ENCODE measurements around the gene RPS28. TPM values are rescaled to one million over a fixed set of nuclear protein-coding genes. Genes with fewer than 3 reads are reported as not detected.
"Not testable (repeated sequence)": the region's sequence is repeated elsewhere in the genome, so short reads cannot be mapped to it uniquely, and the experiment has no call there.

RPS28 gene
- total RNA-seq, 1 experiment from 2014 or later, result 1,515 TPM

DNA sequence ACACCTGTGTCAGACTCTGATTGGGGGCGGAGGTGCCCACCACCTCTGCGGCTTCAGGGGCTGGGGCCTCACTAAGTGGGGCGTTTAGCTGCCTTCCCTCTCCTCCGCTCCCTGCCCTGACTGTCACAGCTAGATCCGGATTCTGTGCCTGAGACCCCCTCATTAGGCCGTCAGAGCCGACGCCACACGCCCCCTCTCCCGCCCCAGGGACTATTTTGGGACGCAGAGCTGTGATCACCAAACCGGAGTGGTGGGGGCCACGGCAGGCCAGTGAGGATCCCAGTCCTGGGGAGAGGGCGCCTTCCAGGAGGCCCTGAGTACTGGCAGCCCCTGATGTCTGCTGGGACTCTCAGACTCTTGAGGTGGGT, 21.0 kb downstream of the RPS28 start:
- Histone ChIP-seq H3K9me3 (no peaks in the 10 kb centered on the region), H3K4me1 (peaks cover 10% of the 10 kb centered on the region), H3K27me3 (replicated peaks; ENCODE audit: control insufficient read depth, insufficient read depth, low read length) (no peaks in the 10 kb centered on the region), H3K4me3 (ENCODE audit: low read depth, low read length) (no peak overlapping the region), H3K36me3 (ENCODE audit: control insufficient read depth, insufficient read depth, low read length) (no peaks in the 10 kb centered on the region)
- no TSS peak for BruUV-seq (replicated peaks)
- no peaks in the 10 kb centered on the region for H3K4me1 Mint-ChIP-seq (ENCODE audit: low read depth, unreplicated experiment)
- CTCF ChIA-PET, result interaction anchor here (0.6 kb wide), 1 partner anchor 123 kb away, joined by 3 read pairs; no protein-coding TSS in a partner anchor
- H3K27ac Mint-ChIP-seq (ENCODE audit: unreplicated experiment), result no peak overlapping the region
- H3K9me3 Mint-ChIP-seq (ENCODE audit: unreplicated experiment), result no peaks in the 10 kb centered on the region
- TF ChIP-seq, protein P1, sequence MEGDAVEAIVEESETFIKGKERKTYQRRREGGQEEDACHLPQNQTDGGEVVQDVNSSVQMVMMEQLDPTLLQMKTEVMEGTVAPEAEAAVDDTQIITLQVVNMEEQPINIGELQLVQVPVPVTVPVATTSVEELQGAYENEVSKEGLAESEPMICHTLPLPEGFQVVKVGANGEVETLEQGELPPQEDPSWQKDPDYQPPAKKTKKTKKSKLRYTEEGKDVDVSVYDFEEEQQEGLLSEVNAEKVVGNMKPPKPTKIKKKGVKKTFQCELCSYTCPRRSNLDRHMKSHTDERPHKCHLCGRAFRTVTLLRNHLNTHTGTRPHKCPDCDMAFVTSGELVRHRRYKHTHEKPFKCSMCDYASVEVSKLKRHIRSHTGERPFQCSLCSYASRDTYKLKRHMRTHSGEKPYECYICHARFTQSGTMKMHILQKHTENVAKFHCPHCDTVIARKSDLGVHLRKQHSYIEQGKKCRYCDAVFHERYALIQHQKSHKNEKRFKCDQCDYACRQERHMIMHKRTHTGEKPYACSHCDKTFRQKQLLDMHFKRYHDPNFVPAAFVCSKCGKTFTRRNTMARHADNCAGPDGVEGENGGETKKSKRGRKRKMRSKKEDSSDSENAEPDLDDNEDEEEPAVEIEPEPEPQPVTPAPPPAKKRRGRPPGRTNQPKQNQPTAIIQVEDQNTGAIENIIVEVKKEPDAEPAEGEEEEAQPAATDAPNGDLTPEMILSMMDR (IDR thresholded peaks at IDR 0.05; ENCODE audit: insufficient read depth in 1 of 2, low read depth in 1 of 2, low read length in 1 of 2, severe bottlenecking in 1 of 2, unreplicated experiment in 1 of 2), result no peak
- no peaks in the 10 kb centered on the region for H3K36me3 Mint-ChIP-seq (ENCODE audit: insufficient read depth, unreplicated experiment)
- POLR2A ChIA-PET, result no interaction called here
- no peak for DNase-seq
- no peaks in the 10 kb centered on the region for H3K27me3 Mint-ChIP-seq (ENCODE audit: insufficient read depth, unreplicated experiment)
- no peak overlapping the region for H3K4me3 Mint-ChIP-seq (ENCODE audit: unreplicated experiment)
- intact Hi-C loops (cut with micrococcal nuclease; ENCODE audit: unreplicated experiment), result no loop called here

DNA sequence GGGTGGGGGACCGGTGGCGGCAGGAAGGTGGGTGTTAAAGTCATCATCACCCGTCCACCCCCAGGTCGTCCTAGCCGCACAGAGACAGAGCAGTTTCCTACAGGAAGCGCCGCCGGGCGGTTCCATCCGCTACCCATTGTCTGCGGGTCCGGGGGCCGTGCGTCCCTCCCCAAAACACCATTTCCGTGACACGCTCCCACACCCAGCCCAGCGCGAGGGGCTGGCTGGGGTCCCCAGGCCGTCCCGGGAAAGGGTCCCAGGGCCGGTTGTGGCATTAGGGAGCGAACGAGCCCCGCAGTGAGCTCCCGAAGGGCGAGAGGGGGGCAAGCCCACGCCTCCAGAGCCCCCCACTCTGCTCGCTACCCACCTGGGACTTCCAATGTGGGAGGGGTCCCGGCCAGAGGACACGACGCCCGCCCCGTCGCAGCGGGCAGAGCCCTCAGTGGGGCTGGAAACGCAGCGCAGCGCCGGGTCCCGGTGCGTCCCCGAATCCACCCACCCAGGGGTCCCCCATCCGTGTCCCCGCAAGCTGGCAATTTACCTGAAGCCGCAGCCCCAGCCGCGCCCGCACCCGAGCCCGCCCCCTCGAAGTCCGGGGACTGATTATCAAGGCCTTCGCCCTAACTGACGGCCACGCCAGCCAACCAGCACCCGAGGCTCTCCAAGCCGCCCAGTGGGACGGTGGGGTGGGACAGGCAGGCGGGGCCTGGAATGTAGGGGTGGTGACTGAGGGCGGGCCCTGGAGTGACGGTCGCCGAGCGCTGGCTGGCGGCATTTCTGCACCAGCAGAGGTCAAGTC, 21.6 kb downstream of the RPS28 start, which contains the start of gene KANK3:
TSS of gene KANK3 (minus strand) at position 579 of the 799 bp plus-strand sequence. CDS start 5,434 bp downstream, outside the sequence.
- peak within 1 kb of the TSS; percentile 56 for H3K4me3 ChIP-seq (ENCODE audit: low read depth, low read length)
- TF ChIP-seq, protein P1 (IDR thresholded peaks at IDR 0.05; ENCODE audit: insufficient read depth in 1 of 2, low read depth in 1 of 2, low read length in 1 of 2, severe bottlenecking in 1 of 2, unreplicated experiment in 1 of 2), result no peak
- H3K36me3 Mint-ChIP-seq (ENCODE audit: insufficient read depth, unreplicated experiment), result no peaks in the 10 kb centered on the region
- no peak within 1 kb of the TSS for H3K27ac Mint-ChIP-seq (ENCODE audit: unreplicated experiment)
- ChIA-PET CTCF (interaction anchor here (1.0 kb wide), 1 partner anchor 10 kb away, joined by 4 read pairs; no protein-coding TSS in a partner anchor), POLR2A (no interaction called here)
- no peaks in the 10 kb centered on the region for H3K4me1 Mint-ChIP-seq (ENCODE audit: low read depth, unreplicated experiment)
- H3K4me1 ChIP-seq, result peaks cover 10% of the 10 kb centered on the region
- no peaks in the 10 kb centered on the region for H3K9me3 ChIP-seq
- H3K27me3 Mint-ChIP-seq (ENCODE audit: insufficient read depth, unreplicated experiment), result no peaks in the 10 kb centered on the region
- H3K36me3 ChIP-seq (ENCODE audit: control insufficient read depth, insufficient read depth, low read length), result no peaks in the 10 kb centered on the region
- DNase-seq, result peak; percentile 98 to 99
- H3K9me3 Mint-ChIP-seq (ENCODE audit: unreplicated experiment), result no peaks in the 10 kb centered on the region
- BruUV-seq (replicated peaks), result no TSS peak
- no peaks in the 10 kb centered on the region for H3K27me3 ChIP-seq (replicated peaks; ENCODE audit: control insufficient read depth, insufficient read depth, low read length)
- intact Hi-C loops (cut with micrococcal nuclease; ENCODE audit: unreplicated experiment), result no loop called here
- H3K4me3 Mint-ChIP-seq (ENCODE audit: unreplicated experiment), result peak within 1 kb of the TSS; percentile 74

DNA sequence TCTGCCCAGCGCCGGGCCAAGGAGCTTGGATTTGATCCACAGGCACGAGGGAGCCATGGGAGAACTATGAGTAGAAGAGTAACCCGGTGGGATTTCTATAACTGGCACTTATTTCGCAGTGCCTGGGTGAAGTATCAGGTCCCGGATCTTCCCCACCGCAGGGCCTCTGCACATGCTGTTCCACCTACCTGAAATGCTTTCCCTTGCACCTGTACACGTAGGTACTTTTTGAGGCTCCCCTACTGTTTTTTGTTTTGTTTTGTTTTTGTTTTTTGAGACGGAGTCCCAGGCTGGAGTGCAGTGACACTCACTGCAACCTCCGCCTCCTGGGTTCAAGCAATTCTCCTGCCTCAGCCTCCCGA, 22.2 kb downstream of the RPS28 start:
- H3K4me3 ChIP-seq (ENCODE audit: low read depth, low read length), result peak overlapping the region; percentile 56; the same call in 1 of the 2 replicates
- intact Hi-C loops (cut with micrococcal nuclease; ENCODE audit: unreplicated experiment), result no loop called here
- H3K9me3 Mint-ChIP-seq (ENCODE audit: unreplicated experiment), result no peaks in the 10 kb centered on the region
- no peaks in the 10 kb centered on the region for H3K9me3 ChIP-seq
- TF ChIP-seq, protein P1 (IDR thresholded peaks at IDR 0.05; ENCODE audit: insufficient read depth in 1 of 2, low read depth in 1 of 2, low read length in 1 of 2, severe bottlenecking in 1 of 2, unreplicated experiment in 1 of 2), result no peak
- POLR2A ChIA-PET, result interaction anchor here (0.6 kb wide), 1 partner anchor 9 kb away, joined by 8 read pairs; no protein-coding TSS in a partner anchor
- H3K4me1 ChIP-seq, result peaks cover 10% of the 10 kb centered on the region
- no peaks in the 10 kb centered on the region for H3K27me3 Mint-ChIP-seq (ENCODE audit: insufficient read depth, unreplicated experiment)
- CTCF ChIA-PET, result interaction anchor here (1.0 kb wide), 1 partner anchor 10 kb away, joined by 4 read pairs; no protein-coding TSS in a partner anchor
- H3K27ac Mint-ChIP-seq (ENCODE audit: unreplicated experiment), result no peak overlapping the region
- H3K36me3 ChIP-seq (ENCODE audit: control insufficient read depth, insufficient read depth, low read length), result no peaks in the 10 kb centered on the region
- H3K4me3 Mint-ChIP-seq (ENCODE audit: unreplicated experiment), result peak overlapping the region; percentile 74
- H3K27me3 ChIP-seq (replicated peaks; ENCODE audit: control insufficient read depth, insufficient read depth, low read length), result no peaks in the 10 kb centered on the region
- DNase-seq, result no peak
- no TSS peak for BruUV-seq (replicated peaks)
- no peaks in the 10 kb centered on the region for H3K36me3 Mint-ChIP-seq (ENCODE audit: insufficient read depth, unreplicated experiment)
- no peaks in the 10 kb centered on the region for H3K4me1 Mint-ChIP-seq (ENCODE audit: low read depth, unreplicated experiment)

DNA sequence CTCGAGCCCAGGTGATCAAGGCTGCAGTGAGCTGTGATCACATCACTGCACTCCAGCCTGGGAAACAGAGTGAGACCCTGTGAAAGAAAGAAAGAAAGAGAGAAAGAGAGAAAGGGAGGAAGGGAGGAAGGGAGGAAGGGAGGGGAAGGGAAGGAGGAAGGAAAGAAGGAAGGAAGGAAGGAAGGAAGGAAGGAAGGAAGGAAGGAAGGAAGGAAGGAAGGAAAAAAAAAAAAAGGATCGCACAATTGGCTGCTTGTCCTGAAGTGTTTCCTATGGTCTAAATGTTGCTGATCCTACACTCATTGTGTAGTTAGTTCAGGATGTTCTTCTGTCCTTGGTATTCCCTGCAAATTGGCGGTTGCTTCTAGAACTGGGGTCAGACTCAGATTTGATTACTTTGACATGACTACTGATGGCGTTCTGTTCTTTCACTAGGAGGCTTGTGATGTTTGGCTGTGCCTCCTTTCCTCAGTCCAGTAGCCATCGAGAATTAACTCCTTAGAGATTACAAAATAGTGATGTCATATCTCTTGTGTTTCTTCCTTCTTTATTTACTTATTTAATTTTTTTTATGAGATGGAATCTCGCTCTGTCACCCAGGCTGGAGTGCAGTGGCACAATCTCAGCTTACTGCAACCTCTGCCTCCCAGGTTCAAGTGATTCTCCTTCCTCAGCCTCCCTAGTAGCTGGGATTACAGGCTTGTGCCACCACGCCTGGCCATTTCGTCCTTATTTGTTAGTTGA, 28.5 kb downstream of the RPS28 start:
- H3K27me3 ChIP-seq (replicated peaks; ENCODE audit: control insufficient read depth, insufficient read depth, low read length); H3K4me1 Mint-ChIP-seq (ENCODE audit: low read depth, unreplicated experiment); H3K9me3 ChIP-seq; BruUV-seq (replicated peaks); H3K9me3 Mint-ChIP-seq (ENCODE audit: unreplicated experiment); H3K36me3 Mint-ChIP-seq (ENCODE audit: insufficient read depth, unreplicated experiment); H3K36me3 ChIP-seq (ENCODE audit: control insufficient read depth, insufficient read depth, low read length); DNase-seq; H3K4me3 ChIP-seq (ENCODE audit: low read depth, low read length); H3K27ac Mint-ChIP-seq (ENCODE audit: unreplicated experiment); H3K4me1 ChIP-seq; POLR2A ChIA-PET; H3K4me3 Mint-ChIP-seq (ENCODE audit: unreplicated experiment); intact Hi-C loops (cut with micrococcal nuclease; ENCODE audit: unreplicated experiment); H3K27me3 Mint-ChIP-seq (ENCODE audit: insufficient read depth, unreplicated experiment): not testable (repeated sequence)
- CTCF ChIA-PET, result interaction anchor here (0.6 kb wide), 1 partner anchor 64 kb away, joined by 5 read pairs; the partner anchor contains the start of gene MARCHF2

All from Caco-2 (cell line).